OCI-LY7 (cell line): Measurements from ENCODE around the gene DNMBP. TPM values are rescaled to one million over a fixed set of nuclear protein-coding genes. Genes with fewer than 3 reads are reported as not detected.

Experiments
- BruUV-seq: library from RNA; stranded (reverse); fragments of 400-500 nt; replicated peaks from 2 replicates; lab custom pipeline; 2021; lab: Mats Ljungman, UMichigan
- CTCF ChIA-PET: fragments of 300-600 bp; sonication (Branson Sonifier 250); formaldehyde crosslinking; loops from one replicate; lab custom pipeline; 2022; ENCODE audit warnings: antibody characterized with exemption; ENCODE audit not compliant: unreplicated experiment; lab: Charles Lee
- POLR2A ChIA-PET: fragments of 300-600 bp; sonication (Branson Sonifier 250); formaldehyde crosslinking; loops from one replicate; lab custom pipeline; 2022; ENCODE audit warnings: antibody characterized with exemption; lab: Charles Lee
- DNase-seq: peaks from one replicate; pipeline ENCODE4 v3.0.0-alpha.2; 2015; ENCODE audit warnings: low spot score
- H2AFZ ChIP-seq: fragments of 200-600 bp; sonication (generic), shearing (Covaris generic); 2 replicates; pipeline ENCODE4 v1.6.1; 2014; ENCODE audit warnings: mild to moderate bottlenecking, antibody characterized with exemption, low read length, moderate library complexity
- H3K27ac ChIP-seq: fragments of 200-600 bp; sonication (generic); 2 replicates; pipeline ENCODE4 v1.5.1; 2014; ENCODE audit warnings: mixed run types, low read depth, mild to moderate bottlenecking, moderate library complexity, low read length, inconsistent platforms; ENCODE audit not compliant: poor library complexity, severe bottlenecking
- H3K36me3 ChIP-seq: fragments of 200-600 bp; sonication (generic); 2 replicates; pipeline ENCODE4 v1.6.1; 2014; ENCODE audit warnings: mild to moderate bottlenecking, antibody characterized with exemption, low read length, moderate library complexity, mixed read lengths; ENCODE audit not compliant: insufficient read depth
- H3K4me1 ChIP-seq: fragments of 200-600 bp; sonication (generic); 2 replicates; pipeline ENCODE4 v1.5.1; 2014; ENCODE audit warnings: mild to moderate bottlenecking, low read length; ENCODE audit not compliant: insufficient read depth, poor library complexity, severe bottlenecking
- H3K4me2 ChIP-seq: fragments of 200-600 bp; sonication (generic); 2 replicates; pipeline ENCODE4 v1.6.1; 2014; ENCODE audit warnings: mild to moderate bottlenecking, low read length
- H3K4me3 ChIP-seq: fragments of 200-600 bp; sonication (generic); 2 replicates; pipeline ENCODE4 v1.5.1; 2014; ENCODE audit warnings: mild to moderate bottlenecking, low read depth, low read length; ENCODE audit not compliant: poor library complexity, severe bottlenecking
- H3K79me2 ChIP-seq: fragments of 200-600 bp; sonication (generic); 2 replicates; pipeline ENCODE4 v1.6.1; 2016; ENCODE audit warnings: low read depth, mild to moderate bottlenecking, low read length, moderate library complexity, mixed read lengths; ENCODE audit not compliant: insufficient read depth
- H3K9me2 ChIP-seq: fragments of 200-600 bp; sonication (generic); 2 replicates; pipeline ENCODE4 v1.6.1; 2016; ENCODE audit warnings: mild to moderate bottlenecking, low read length, mixed read lengths; ENCODE audit not compliant: insufficient read depth
- H3K9me3 ChIP-seq: fragments of 200-600 bp; sonication (generic); 2 replicates; pipeline ENCODE4 v1.6.1; 2014; ENCODE audit warnings: mild to moderate bottlenecking, mixed run types, low read length, mixed read lengths
- H4K20me1 ChIP-seq: fragments of 200-600 bp; sonication (generic); 2 replicates; pipeline ENCODE4 v1.6.1; 2014; ENCODE audit warnings: mild to moderate bottlenecking, antibody characterized with exemption, low read length, moderate library complexity, mixed read lengths; ENCODE audit not compliant: insufficient read depth
- CTCF ChIP-seq: fragments of 200-600 bp; sonication (generic); conservative IDR thresholded peaks from 2 replicates; pipeline ENCODE4 v1.5.1; 2014; ENCODE audit warnings: mild to moderate bottlenecking, antibody characterized with exemption, low read length, moderate library complexity, mixed read lengths
- EZH2phosphoT487 ChIP-seq: fragments of 200-600 bp; sonication (generic); IDR thresholded peaks from 2 replicates; pipeline ENCODE4 v1.6.1; 2018; ENCODE audit warnings: low read depth, borderline replicate concordance, mild to moderate bottlenecking, mixed run types, antibody characterized with exemption, low read length, moderate library complexity, mixed read lengths
- intact Hi-C: fragments of 100-400 bp; cut with micrococcal nuclease; formaldehyde crosslinking; loops from one replicate; pipeline ENCODE4 v1.10.0; 2022; ENCODE audit not compliant: unreplicated experiment
- total RNA-seq, 2 experiments: library from RNA; depleted of rRNA in 1 of 2; stranded (reverse); fragments of >200 nt in 1 of 2; shearing (Covaris generic) in 1 of 2; gene quantifications; 2 replicates each; pipeline ENCODE4 v1.2.3, GENCODE V29; 2014 to 2022

Gene DNMBP
- total RNA-seq, 2 experiments from 2014 or later: 27.0 to 36.2 TPM

- TF ChIP-seq CTCF (no peak), EZH2phosphoT487 (no peak)
- BruUV-seq: no TSS peak
- ChIA-PET CTCF (no interaction called here), POLR2A (interaction anchor here (0.8 to 3.4 kb wide), 5 partner anchors 10 to 40 kb away, joined by 3 to 13 read pairs (median 3); no protein-coding TSS in a partner anchor)
- H4K20me1 ChIP-seq: peaks cover 2% of the 10 kb centered on the region; the same call in 1 of the 2 replicates
- H3K4me3 ChIP-seq: no peak overlapping the region
- no peaks in the 10 kb centered on the region for H3K9me2 ChIP-seq
- H3K36me3 ChIP-seq: peaks cover 19% of the 10 kb centered on the region
- H3K4me1 ChIP-seq: peaks cover 60% of the 10 kb centered on the region
- intact Hi-C loops: no loop called here
- no peaks in the 10 kb centered on the region for H3K9me3 ChIP-seq
- no peak overlapping the region for H3K27ac ChIP-seq
- DNase-seq: no peak
- H2AFZ ChIP-seq: no peak overlapping the region
- H3K4me2 ChIP-seq: no peak overlapping the region
- peaks cover 98% of the 10 kb centered on the region for H3K79me2 ChIP-seq
These were observed 28.1 kb downstream of the DNMBP start for GRCh38 chr10:99981581-99982199.

- H3K36me3 ChIP-seq: peaks cover 13% of the 10 kb centered on the region
- H3K4me1 ChIP-seq: peaks cover 76% of the 10 kb centered on the region
- no peak for TF ChIP-seq EZH2phosphoT487
- TF ChIP-seq CTCF: no peak
- H3K9me3 ChIP-seq: no peaks in the 10 kb centered on the region
- no peak overlapping the region for H2AFZ ChIP-seq
- no peak overlapping the region for H3K27ac ChIP-seq
- H4K20me1 ChIP-seq: peaks cover 2% of the 10 kb centered on the region; the same call in 1 of the 2 replicates
- CTCF ChIA-PET: interaction anchor here (1.9 kb wide), 1 partner anchor 67 kb away, joined by 4 read pairs; no protein-coding TSS in a partner anchor
- no peak for DNase-seq
- BruUV-seq: no TSS peak
- peaks cover 98% of the 10 kb centered on the region for H3K79me2 ChIP-seq
- no peaks in the 10 kb centered on the region for H3K9me2 ChIP-seq
- H3K4me3 ChIP-seq: no peak overlapping the region
- POLR2A ChIA-PET: interaction anchor here (0.6 to 3.4 kb wide), 3 partner anchors 29 to 286 kb away, joined by 3 to 13 read pairs (median 3); no protein-coding TSS in a partner anchor
- intact Hi-C loops: no loop called here
- no peak overlapping the region for H3K4me2 ChIP-seq
These were observed 30.6 kb downstream of the DNMBP start for GRCh38 chr10:99979066-99979685.
